OCI-LY7 (cell line): ENCODE measurements around the gene KRTAP2-2.
"Not testable (repeated sequence)": the region's sequence is repeated elsewhere in the genome, so short reads cannot be mapped to it uniquely, and the experiment has no call there.

Source experiments
- CTCF ChIP-seq: fragments of 200-600 bp; sonication (generic); conservative IDR thresholded peaks from 2 replicates; pipeline ENCODE4 v1.5.1; 2014; ENCODE audit warnings: mild to moderate bottlenecking, antibody characterized with exemption, low read length, moderate library complexity, mixed read lengths
- EZH2phosphoT487 ChIP-seq: fragments of 200-600 bp; sonication (generic); IDR thresholded peaks from 2 replicates; pipeline ENCODE4 v1.6.1; 2018; ENCODE audit warnings: low read depth, borderline replicate concordance, mild to moderate bottlenecking, mixed run types, antibody characterized with exemption, low read length, moderate library complexity, mixed read lengths

DNA sequence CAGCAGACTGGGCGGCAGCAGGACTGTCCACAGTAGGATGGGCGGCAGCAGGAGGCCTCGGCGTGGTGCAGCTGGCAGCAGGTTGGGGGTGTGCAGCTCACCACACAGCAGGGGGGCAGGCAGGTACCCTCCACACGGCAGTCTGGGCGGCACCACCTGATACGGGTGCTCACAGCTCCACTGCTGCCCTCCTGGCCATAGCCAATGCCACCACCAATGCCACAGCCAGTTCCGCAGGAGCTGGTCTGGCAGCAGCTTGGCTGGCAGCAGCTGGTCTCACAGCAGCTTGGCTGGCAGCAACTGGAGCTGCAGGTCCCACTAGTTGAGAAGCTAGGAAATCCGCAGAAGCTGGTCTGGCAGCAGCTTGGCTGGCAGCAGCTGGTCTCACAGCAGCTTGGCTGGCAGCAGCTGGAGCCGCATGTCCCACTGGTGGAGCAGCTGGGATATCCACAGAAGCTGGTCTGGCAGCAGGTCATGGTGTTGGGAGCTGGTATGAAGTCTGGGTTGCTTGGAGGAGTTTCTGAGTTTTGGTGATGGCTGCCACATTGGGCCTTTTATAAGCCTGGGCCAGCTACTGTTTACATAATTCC is 20.6 kb downstream of the KRTAP2-2 start, which contains the start of gene KRTAP1-3:
- TF ChIP-seq CTCF, EZH2phosphoT487: not testable (repeated sequence)
